OCI-LY7 (cell line): ENCODE data around the gene HCAR1. TPM values are rescaled to one million over a fixed set of nuclear protein-coding genes. Genes with fewer than 3 reads are reported as not detected.
"Not testable (repeated sequence)": the region's sequence is repeated elsewhere in the genome, so short reads cannot be mapped to it uniquely, and the experiment has no call there.

Experiments
- BruUV-seq: library from RNA; stranded (reverse); fragments of 400-500 nt; replicated peaks from 2 replicates; lab custom pipeline; 2021; lab: Mats Ljungman, UMichigan
- CTCF ChIA-PET: fragments of 300-600 bp; sonication (Branson Sonifier 250); formaldehyde crosslinking; loops from one replicate; lab custom pipeline; 2022; ENCODE audit warnings: antibody characterized with exemption; ENCODE audit not compliant: unreplicated experiment; lab: Charles Lee
- POLR2A ChIA-PET: fragments of 300-600 bp; sonication (Branson Sonifier 250); formaldehyde crosslinking; loops from one replicate; lab custom pipeline; 2022; ENCODE audit warnings: antibody characterized with exemption; lab: Charles Lee
- DNase-seq: peaks from one replicate; pipeline ENCODE4 v3.0.0-alpha.2; 2015; ENCODE audit warnings: low spot score
- H2AFZ ChIP-seq: fragments of 200-600 bp; sonication (generic), shearing (Covaris generic); 2 replicates; pipeline ENCODE4 v1.6.1; 2014; ENCODE audit warnings: mild to moderate bottlenecking, antibody characterized with exemption, low read length, moderate library complexity
- H3K27ac ChIP-seq: fragments of 200-600 bp; sonication (generic); 2 replicates; pipeline ENCODE4 v1.5.1; 2014; ENCODE audit warnings: mixed run types, low read depth, mild to moderate bottlenecking, moderate library complexity, low read length, inconsistent platforms; ENCODE audit not compliant: poor library complexity, severe bottlenecking
- H3K36me3 ChIP-seq: fragments of 200-600 bp; sonication (generic); 2 replicates; pipeline ENCODE4 v1.6.1; 2014; ENCODE audit warnings: mild to moderate bottlenecking, antibody characterized with exemption, low read length, moderate library complexity, mixed read lengths; ENCODE audit not compliant: insufficient read depth
- H3K4me1 ChIP-seq: fragments of 200-600 bp; sonication (generic); 2 replicates; pipeline ENCODE4 v1.5.1; 2014; ENCODE audit warnings: mild to moderate bottlenecking, low read length; ENCODE audit not compliant: insufficient read depth, poor library complexity, severe bottlenecking
- H3K4me2 ChIP-seq: fragments of 200-600 bp; sonication (generic); 2 replicates; pipeline ENCODE4 v1.6.1; 2014; ENCODE audit warnings: mild to moderate bottlenecking, low read length
- H3K4me3 ChIP-seq: fragments of 200-600 bp; sonication (generic); 2 replicates; pipeline ENCODE4 v1.5.1; 2014; ENCODE audit warnings: mild to moderate bottlenecking, low read depth, low read length; ENCODE audit not compliant: poor library complexity, severe bottlenecking
- H3K79me2 ChIP-seq: fragments of 200-600 bp; sonication (generic); 2 replicates; pipeline ENCODE4 v1.6.1; 2016; ENCODE audit warnings: low read depth, mild to moderate bottlenecking, low read length, moderate library complexity, mixed read lengths; ENCODE audit not compliant: insufficient read depth
- H3K9me2 ChIP-seq: fragments of 200-600 bp; sonication (generic); 2 replicates; pipeline ENCODE4 v1.6.1; 2016; ENCODE audit warnings: mild to moderate bottlenecking, low read length, mixed read lengths; ENCODE audit not compliant: insufficient read depth
- H3K9me3 ChIP-seq: fragments of 200-600 bp; sonication (generic); 2 replicates; pipeline ENCODE4 v1.6.1; 2014; ENCODE audit warnings: mild to moderate bottlenecking, mixed run types, low read length, mixed read lengths
- H4K20me1 ChIP-seq: fragments of 200-600 bp; sonication (generic); 2 replicates; pipeline ENCODE4 v1.6.1; 2014; ENCODE audit warnings: mild to moderate bottlenecking, antibody characterized with exemption, low read length, moderate library complexity, mixed read lengths; ENCODE audit not compliant: insufficient read depth
- CTCF ChIP-seq: fragments of 200-600 bp; sonication (generic); conservative IDR thresholded peaks from 2 replicates; pipeline ENCODE4 v1.5.1; 2014; ENCODE audit warnings: mild to moderate bottlenecking, antibody characterized with exemption, low read length, moderate library complexity, mixed read lengths
- EZH2phosphoT487 ChIP-seq: fragments of 200-600 bp; sonication (generic); IDR thresholded peaks from 2 replicates; pipeline ENCODE4 v1.6.1; 2018; ENCODE audit warnings: low read depth, borderline replicate concordance, mild to moderate bottlenecking, mixed run types, antibody characterized with exemption, low read length, moderate library complexity, mixed read lengths
- intact Hi-C: fragments of 100-400 bp; cut with micrococcal nuclease; formaldehyde crosslinking; loops from one replicate; pipeline ENCODE4 v1.10.0; 2022; ENCODE audit not compliant: unreplicated experiment
- small RNA-seq: library from RNA; depleted of rRNA; stranded (forward); fragments of <200 nt; gene quantifications from one replicate; pipeline ENCODE3, GENCODE V24; 2014
- total RNA-seq, 2 experiments: library from RNA; depleted of rRNA in 1 of 2; stranded (reverse); fragments of >200 nt in 1 of 2; shearing (Covaris generic) in 1 of 2; gene quantifications; 2 replicates each; pipeline ENCODE4 v1.2.3, GENCODE V29; 2014 to 2022

Gene HCAR1
- total RNA-seq, 2 experiments from 2014 or later, result 0.06 TPM; not detected in 1

DNA sequence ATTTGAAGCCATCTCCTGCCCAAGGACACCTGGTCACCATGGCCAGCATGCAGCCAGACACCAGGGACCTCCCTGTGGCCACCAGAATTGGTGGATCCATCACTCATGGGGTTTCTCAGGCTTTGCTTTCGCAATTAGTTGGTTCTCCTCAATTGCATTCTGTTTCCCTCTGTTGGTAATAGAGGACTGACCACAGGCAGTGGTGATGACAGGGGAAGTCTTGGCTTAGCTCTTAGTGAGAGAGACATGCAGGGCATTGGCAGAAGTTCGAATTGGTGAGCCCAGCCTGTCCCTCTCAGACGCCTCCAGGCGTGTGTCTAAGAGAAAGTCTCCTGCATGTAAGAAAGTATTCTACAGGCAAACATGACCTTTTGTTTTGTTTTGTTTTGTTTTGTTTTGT lies 48.8 kb downstream of the HCAR1 start:
- Histone ChIP-seq H3K79me2 (no peaks in the 10 kb centered on the region), H3K27ac (no peak overlapping the region), H3K9me3 (no peaks in the 10 kb centered on the region), H2AFZ (no peak overlapping the region), H3K4me3 (no peak overlapping the region), H3K4me2 (no peak overlapping the region), H3K9me2 (no peaks in the 10 kb centered on the region), H3K36me3 (no peaks in the 10 kb centered on the region), H3K4me1 (no peaks in the 10 kb centered on the region), H4K20me1 (no peaks in the 10 kb centered on the region)
- intact Hi-C loops, result no loop called here
- DNase-seq, result no peak
- BruUV-seq, result no TSS peak
- ChIA-PET POLR2A (interaction anchor here (0.5 kb wide), 1 partner anchor 78 kb away, joined by 3 read pairs; no protein-coding TSS in a partner anchor), CTCF (no interaction called here)
- no peak for TF ChIP-seq CTCF
- no peak for TF ChIP-seq EZH2phosphoT487

DNA sequence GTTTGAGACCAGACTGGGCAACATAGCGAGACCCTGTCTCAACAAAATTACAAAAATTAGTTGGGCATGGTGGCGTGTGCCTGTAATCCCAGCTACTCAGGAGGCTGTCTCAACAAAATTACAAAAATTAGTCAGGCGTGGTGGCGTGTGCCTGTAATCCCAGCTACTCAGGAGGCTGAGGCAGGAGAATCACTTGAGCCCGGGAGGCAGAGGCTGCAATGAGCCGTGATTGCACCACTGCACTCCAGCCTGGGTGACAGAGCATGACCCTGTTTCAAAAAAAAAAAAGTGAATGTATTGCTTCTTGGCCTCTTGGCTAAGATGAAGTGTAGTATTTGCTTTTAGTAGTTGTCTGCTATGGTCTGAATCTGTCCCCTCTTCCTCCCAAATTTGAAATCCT lies 49.7 kb downstream of the HCAR1 start:
- H3K36me3 ChIP-seq, H3K9me2 ChIP-seq, H3K4me1 ChIP-seq, H3K27ac ChIP-seq, DNase-seq, H3K4me3 ChIP-seq, POLR2A ChIA-PET, H4K20me1 ChIP-seq, H3K9me3 ChIP-seq, H2AFZ ChIP-seq, CTCF ChIA-PET, H3K79me2 ChIP-seq, intact Hi-C loops, BruUV-seq, H3K4me2 ChIP-seq: not testable (repeated sequence)

GRCh38 chr12:122676781-122677180 lies 53.9 kb downstream of the HCAR1 start:
- H3K4me1 ChIP-seq, H3K4me2 ChIP-seq, H3K4me3 ChIP-seq, H4K20me1 ChIP-seq, DNase-seq, CTCF ChIA-PET, H2AFZ ChIP-seq, H3K9me2 ChIP-seq, H3K36me3 ChIP-seq, H3K9me3 ChIP-seq, POLR2A ChIA-PET, H3K79me2 ChIP-seq, BruUV-seq, H3K27ac ChIP-seq, intact Hi-C loops: not testable (repeated sequence)

Small RNA genes within 50 kb of the gene (small RNA-seq; reads per million reads assigned to genes)
- gene AC026333.2, result not detected
- gene RF00019, result not detected

Other genes starting within 250 kb of the HCAR1 start
- gene ZCCHC8, start 229.9 kb downstream of the HCAR1 start, total RNA-seq (2014; rRNA removed; shearing (Covaris generic)), result 46.9 and 48.7 TPM in 2 replicates
- gene ZCCHC8, start 229.9 kb downstream of the HCAR1 start, total RNA-seq (2022), result 68.1 and 68.6 TPM in 2 replicates
- gene RSRC2, start 203.9 kb downstream of the HCAR1 start, total RNA-seq (2014; rRNA removed; shearing (Covaris generic)), result 91.7 and 125 TPM in 2 replicates
- gene RSRC2, start 203.9 kb downstream of the HCAR1 start, total RNA-seq (2022), result 131 and 132 TPM in 2 replicates
- 138 and 170 TPM in 2 replicates for gene KNTC1, start 203.6 kb downstream of the HCAR1 start, total RNA-seq (2014; rRNA removed; shearing (Covaris generic))
- 195 and 253 TPM in 2 replicates for gene KNTC1, start 203.6 kb downstream of the HCAR1 start, total RNA-seq (2022)
- not detected in 2 replicates for gene HCAR2, start 27.5 kb downstream of the HCAR1 start, total RNA-seq (2014; rRNA removed; shearing (Covaris generic))
- not detected in 2 replicates for gene HCAR2, start 27.5 kb downstream of the HCAR1 start, total RNA-seq (2022)
- gene HCAR3, start 14.0 kb downstream of the HCAR1 start, total RNA-seq (2014; rRNA removed; shearing (Covaris generic)), result not detected in 2 replicates
- gene HCAR3, start 14.0 kb downstream of the HCAR1 start, total RNA-seq (2022), result not detected in 2 replicates
- 42.4 and 51.4 TPM in 2 replicates for gene DENR, start 22.0 kb upstream of the HCAR1 start, total RNA-seq (2014; rRNA removed; shearing (Covaris generic))
- 77.4 and 81.8 TPM in 2 replicates for gene DENR, start 22.0 kb upstream of the HCAR1 start, total RNA-seq (2022)
- 1.6 and 1.8 TPM in 2 replicates for gene CCDC62, start 43.7 kb upstream of the HCAR1 start, total RNA-seq (2014; rRNA removed; shearing (Covaris generic))
- gene CCDC62, start 43.7 kb upstream of the HCAR1 start, total RNA-seq (2022), result 1.2 and 1.5 TPM in 2 replicates
- 59.6 and 66.4 TPM in 2 replicates for gene HIP1R, start 104.6 kb upstream of the HCAR1 start, total RNA-seq (2014; rRNA removed; shearing (Covaris generic))
- 56.5 and 70.2 TPM in 2 replicates for gene HIP1R, start 104.6 kb upstream of the HCAR1 start, total RNA-seq (2022)
- gene VPS37B, start 165.3 kb upstream of the HCAR1 start, total RNA-seq (2014; rRNA removed; shearing (Covaris generic)), result 1.5 and 2.5 TPM in 2 replicates
- gene VPS37B, start 165.3 kb upstream of the HCAR1 start, total RNA-seq (2022), result 1.7 and 1.8 TPM in 2 replicates
- 4.0 and 7.0 TPM in 2 replicates for gene ABCB9, start 235.6 kb upstream of the HCAR1 start, total RNA-seq (2014; rRNA removed; shearing (Covaris generic))
- 6.8 and 7.9 TPM in 2 replicates for gene ABCB9, start 235.6 kb upstream of the HCAR1 start, total RNA-seq (2022)
- 13.1 and 17.8 TPM in 2 replicates for gene OGFOD2, start 244.4 kb upstream of the HCAR1 start, total RNA-seq (2014; rRNA removed; shearing (Covaris generic))
- gene OGFOD2, start 244.4 kb upstream of the HCAR1 start, total RNA-seq (2022), result 25.0 and 25.8 TPM in 2 replicates
- 263 and 329 TPM in 2 replicates for gene ARL6IP4, start 249.8 kb upstream of the HCAR1 start, total RNA-seq (2014; rRNA removed; shearing (Covaris generic))
- gene ARL6IP4, start 249.8 kb upstream of the HCAR1 start, total RNA-seq (2022), result 213 and 228 TPM in 2 replicates